CD14-positive monocyte (primary cell): ENCODE data around the gene NEK4. TPM values are rescaled to one million over a fixed set of nuclear protein-coding genes. Genes with fewer than 3 reads are reported as not detected.

Source experiments
- DNase-seq, 3 donors: peaks; one replicate each; pipeline ENCODE4 v3.0.0-alpha.2; 2011 to 2022
- H2AFZ ChIP-seq: 2 replicates; pipeline ENCODE4 v1.6.0; 2012; ENCODE audit warnings: mild to moderate bottlenecking, low read depth, low read length, inconsistent platforms; ENCODE audit not compliant: insufficient read depth, poor library complexity, severe bottlenecking
- H3K27ac ChIP-seq, 2 donors: 1 replicate in 1 of 2; 2 replicates in 1 of 2; pipeline ENCODE4 v1.5.1; 2012 to 2013; ENCODE audit warnings: low read length in 2 of 2, control low read depth in 1 of 2, inconsistent platforms in 1 of 2, low read depth in 1 of 2, mild to moderate bottlenecking in 1 of 2
- H3K27me3 ChIP-seq, 2 donors: one replicate each; pipeline versions ENCODE4 v1.6.0 to v1.6.1; 2011 to 2013; ENCODE audit warnings: low read length in 2 of 2; ENCODE audit not compliant: control insufficient read depth in 2 of 2, insufficient read depth in 2 of 2
- H3K36me3 ChIP-seq, 2 donors: replicated peaks in 1 of 2; 1 replicate in 1 of 2; 2 replicates in 1 of 2; pipeline versions ENCODE4 v1.5.1 to v1.6.1; 2012 to 2013; ENCODE audit warnings: low read length in 2 of 2, control low read depth in 1 of 2, inconsistent platforms in 1 of 2, mild to moderate bottlenecking in 1 of 2; ENCODE audit not compliant: insufficient read depth in 2 of 2, control insufficient read depth in 1 of 2
- H3K4me1 ChIP-seq, 2 donors: 1 replicate in 1 of 2; 2 replicates in 1 of 2; pipeline versions ENCODE4 v1.5.1 to v1.6.1; 2012 to 2013; ENCODE audit warnings: low read length in 2 of 2, control low read depth in 1 of 2, inconsistent platforms in 1 of 2, mild to moderate bottlenecking in 1 of 2, moderate library complexity in 1 of 2; ENCODE audit not compliant: insufficient read depth in 2 of 2, control insufficient read depth in 1 of 2
- H3K4me2 ChIP-seq: replicated peaks from 2 replicates; pipeline ENCODE3; 2012; ENCODE audit warnings: low read length, moderate library complexity, mild to moderate bottlenecking; ENCODE audit not compliant: poor library complexity, severe bottlenecking; ENCODE audit errors: extremely low read depth
- H3K4me3 ChIP-seq, 3 experiments: fragments of 200-600 bp in 1 of 3; sonication (generic) in 1 of 3; replicated peaks in 1 of 3; 1 replicate in 2 of 3; 2 replicates in 1 of 3; pipeline ENCODE4 v1.5.1; 2011 to 2013; ENCODE audit warnings: low read length in 3 of 3, mild to moderate bottlenecking in 3 of 3, control low read depth in 2 of 3, low read depth in 2 of 3, inconsistent platforms in 1 of 3, moderate library complexity in 1 of 3
- H3K79me2 ChIP-seq: 2 replicates; pipeline ENCODE4 v1.6.0; 2012; ENCODE audit warnings: mild to moderate bottlenecking, control low read depth, inconsistent platforms, low read length, moderate library complexity; ENCODE audit not compliant: insufficient read depth
- H3K9ac ChIP-seq: 2 replicates; pipeline ENCODE4 v1.6.0; 2017; ENCODE audit warnings: low read length, mild to moderate bottlenecking; ENCODE audit not compliant: insufficient read depth, poor library complexity, severe bottlenecking
- H3K9me3 ChIP-seq, 2 donors: replicated peaks in 1 of 2; 1 replicate in 1 of 2; 2 replicates in 1 of 2; pipeline versions ENCODE4 v1.5.1 to v1.6.1; 2012 to 2013; ENCODE audit warnings: low read length in 2 of 2, control low read depth in 1 of 2; ENCODE audit not compliant: control insufficient read depth in 1 of 2, insufficient read depth in 1 of 2
- H4K20me1 ChIP-seq: 2 replicates; pipeline ENCODE4 v1.6.0; 2012; ENCODE audit warnings: mild to moderate bottlenecking, low read length, control low read depth, moderate library complexity; ENCODE audit not compliant: insufficient read depth
- H3K27ac Mint-ChIP-seq, 7 donors: one replicate each; pipeline ENCODE4 v1.8.0; 2020; ENCODE audit warnings: mild to moderate bottlenecking in 7 of 7, mixed read lengths in 7 of 7, moderate library complexity in 6 of 7, inconsistent platforms in 2 of 7
- H3K27me3 Mint-ChIP-seq, 3 donors: one replicate each; pipeline ENCODE4 v1.8.0; 2021 to 2022; ENCODE audit warnings: low read depth in 3 of 3, mild to moderate bottlenecking in 3 of 3, mixed read lengths in 3 of 3, moderate library complexity in 3 of 3, inconsistent platforms in 1 of 3
- H3K36me3 Mint-ChIP-seq, 2 donors: one replicate each; pipeline ENCODE4 v1.8.0; 2020; ENCODE audit warnings: mixed read lengths in 2 of 2, inconsistent platforms in 1 of 2, mild to moderate bottlenecking in 1 of 2
- H3K4me1 Mint-ChIP-seq: one replicate; pipeline ENCODE4 v1.8.0; 2020; ENCODE audit warnings: mild to moderate bottlenecking, mixed read lengths
- H3K4me3 Mint-ChIP-seq, 2 donors: one replicate each; pipeline ENCODE4 v1.8.0; 2020; ENCODE audit warnings: mild to moderate bottlenecking in 2 of 2, mixed read lengths in 2 of 2, moderate library complexity in 1 of 2
- H3K9me3 Mint-ChIP-seq, 7 donors: one replicate each; pipeline ENCODE4 v1.8.0; 2020 to 2022; ENCODE audit warnings: mixed read lengths in 7 of 7, mild to moderate bottlenecking in 6 of 7, moderate library complexity in 6 of 7, inconsistent platforms in 2 of 7
- CTCF ChIP-seq: fragments of 200-600 bp; IDR thresholded peaks from one replicate; pipeline ENCODE4 v1.8.0; 2022; ENCODE audit warnings: antibody characterized with exemption, mild to moderate bottlenecking
- WGBS: methylation state at CpG from one replicate; pipeline ENCODE4 v1.1.5; 2013; ENCODE audit warnings: missing lambda C conversion rate; ENCODE audit not compliant: insufficient coverage; 5-methylcytosine and 5-hydroxymethylcytosine counted together
- intact Hi-C, 2 donors: fragments of 100-400 bp; cut with micrococcal nuclease; formaldehyde crosslinking; loops; one replicate each; pipeline versions ENCODE4 v1.15.0 to v1.15.1; 2023
- polyA plus RNA-seq, 3 donors: library from polyadenylated mRNA; depleted of rRNA in 1 of 3; unstranded in 2 of 3; stranded (reverse) in 1 of 3; fragments of 300-500 nt in 2 of 3; fragments of >200 nt in 1 of 3; fragmentation: Illumina TruSeq in 2 of 3; gene quantifications; 1 replicate in 2 of 3; 2 replicates in 1 of 3; pipeline ENCODE4 v1.2.3, GENCODE V29; 2012 to 2021

NEK4 gene
- polyA plus RNA-seq, 3 donors = 13.7 to 17.5 (median 17.4) TPM

GRCh38 chr3:52789746-52790040, 19.0 kb upstream of the NEK4 start:
- DNase-seq = no peak
- no peaks in the 10 kb centered on the region for H3K36me3 Mint-ChIP-seq
- no peak overlapping the region for H2AFZ ChIP-seq
- H3K27me3 ChIP-seq = no peaks in the 10 kb centered on the region
- H3K9me3 ChIP-seq = no peaks in the 10 kb centered on the region
- H3K4me1 Mint-ChIP-seq = peaks cover 8% of the 10 kb centered on the region
- no peak overlapping the region for H3K27ac ChIP-seq
- no peaks in the 10 kb centered on the region for H4K20me1 ChIP-seq
- H3K27me3 Mint-ChIP-seq = peaks cover 3 to 15% (median 7%) of the 10 kb centered on the region in 3 donors
- H3K4me3 Mint-ChIP-seq = no peak overlapping the region
- H3K9me3 Mint-ChIP-seq = no peaks in the 10 kb centered on the region
- H3K79me2 ChIP-seq = no peaks in the 10 kb centered on the region
- H3K4me3 ChIP-seq = no peak overlapping the region
- H3K4me1 ChIP-seq = peaks cover 10 to 13% of the 10 kb centered on the region in 2 donors
- 96% methylated on average over 6 of the region's 6 CpGs for WGBS
- no peak for TF ChIP-seq CTCF
- H3K9ac ChIP-seq = no peak overlapping the region
- no peak overlapping the region for H3K27ac Mint-ChIP-seq
- H3K4me2 ChIP-seq = no peak overlapping the region
- intact Hi-C loops = no loop called here
- H3K36me3 ChIP-seq = no peaks in the 10 kb centered on the region

- no peaks in the 10 kb centered on the region for H4K20me1 ChIP-seq
- 91% methylated on average over 16 of the region's 16 CpGs for WGBS
- H3K4me3 ChIP-seq = no peak overlapping the region
- no peaks in the 10 kb centered on the region for H3K36me3 ChIP-seq
- H3K9me3 ChIP-seq = no peaks in the 10 kb centered on the region
- Mint-ChIP-seq H3K4me1 (peaks cover 8% of the 10 kb centered on the region), H3K36me3 (no peaks in the 10 kb centered on the region), H3K9me3 (no peaks in the 10 kb centered on the region), H3K4me3 (no peak overlapping the region), H3K27ac (peak overlapping the region in 1 of 7 donors; percentile 3), H3K27me3 (peaks cover 1 to 18% (median 7%) of the 10 kb centered on the region in 3 donors)
- H3K9ac ChIP-seq = no peak overlapping the region
- no peak overlapping the region for H2AFZ ChIP-seq
- H3K27me3 ChIP-seq = no peaks in the 10 kb centered on the region
- H3K4me2 ChIP-seq = no peak overlapping the region
- no peak overlapping the region for H3K27ac ChIP-seq
- no peak for TF ChIP-seq CTCF
- intact Hi-C loops = no loop called here
- peaks cover 10 to 13% of the 10 kb centered on the region in 2 donors for H3K4me1 ChIP-seq
- DNase-seq = no peak
- no peaks in the 10 kb centered on the region for H3K79me2 ChIP-seq
Measured at GRCh38 chr3:52788890-52789745, 18.4 kb upstream of the NEK4 start.
